HepG2 (cell line): ENCODE measurements around the gene CSF3R. TPM values are rescaled to one million over a fixed set of nuclear protein-coding genes. Genes with fewer than 3 reads are reported as not detected.

Experiments used
- ATAC-seq: fragments of 200-7000 bp; cut with Tn5 transposase; 3 replicates; pipeline ENCODE4 v1.9.1; 2020; ENCODE audit warnings: mild to moderate bottlenecking, moderate library complexity
- BruUV-seq: library from RNA; stranded (reverse); fragments of 400-500 nt; replicated peaks from 2 replicates; lab custom pipeline; 2021; lab: Mats Ljungman, UMichigan
- CTCF ChIA-PET: fragments of 300-600 bp; formaldehyde crosslinking; extraction: SDS; loops from one replicate; lab custom pipeline; 2021; ENCODE audit warnings: low total read pairs, inconsistent platforms, low intra/inter-chr PET ratio; lab: Yijun Ruan, JAX
- POLR2A ChIA-PET: fragments of 350-600 bp; sonication (Branson Sonifier 250); formaldehyde crosslinking; loops from one replicate; lab custom pipeline; 2020; ENCODE audit warnings: antibody characterized with exemption, inconsistent platforms; lab: Yijun Ruan, JAX
- DNase-seq: peaks from one replicate; pipeline ENCODE4 v3.0.0-alpha.2; 2015; ENCODE audit warnings: low spot score
- FAIRE-seq: peaks from 3 replicates; lab custom pipeline; 2011; peaks lifted over from hg19 to GRCh38; lab: Jason Lieb, UNC
- H2AFZ ChIP-seq: one replicate; pipeline ENCODE4 v1.6.1; 2011; ENCODE audit warnings: low read length, inconsistent platforms
- H3K27ac ChIP-seq: fragments of 300-600 bp; 3 replicates; pipeline ENCODE4 v1.8.0; 2011; ENCODE audit warnings: mixed run types, mild to moderate bottlenecking, mixed read lengths, low read length, inconsistent platforms; ENCODE audit not compliant: insufficient read depth; ENCODE audit errors: extremely low read length
- H3K27me3 ChIP-seq, 2 experiments: fragments of 200-600 bp in 1 of 2; 2 replicates in 1 of 2; 3 replicates in 1 of 2; pipeline versions ENCODE4 v1.6.0 to v1.8.0; 2011; ENCODE audit warnings: low read length in 2 of 2, mild to moderate bottlenecking in 2 of 2, moderate library complexity in 2 of 2, inconsistent platforms in 1 of 2; ENCODE audit not compliant: insufficient read depth in 2 of 2, control insufficient read depth in 1 of 2
- H3K36me3 ChIP-seq, 2 experiments: fragments of 200-600 bp in 1 of 2; replicated peaks in 1 of 2; 2 replicates in 1 of 2; 3 replicates in 1 of 2; pipeline versions ENCODE4 v1.5.1 to v1.8.0; 2011; ENCODE audit warnings: low read length in 2 of 2, inconsistent platforms in 1 of 2; ENCODE audit not compliant: insufficient read depth in 2 of 2, control insufficient read depth in 1 of 2
- H3K4me1 ChIP-seq: 2 replicates; pipeline ENCODE4 v1.5.1; 2012; ENCODE audit warnings: low read length, inconsistent platforms; ENCODE audit not compliant: insufficient read depth
- H3K4me2 ChIP-seq: 2 replicates; pipeline ENCODE4 v1.6.0; 2011; ENCODE audit warnings: low read depth, low read length, inconsistent platforms
- H3K4me3 ChIP-seq, 3 experiments: fragments of 200-600 bp in 1 of 3; sonication (generic), shearing (Covaris generic) in 1 of 3; replicated peaks in 1 of 3; 2 replicates each; pipeline ENCODE4 v1.5.1; 2011 to 2016; ENCODE audit warnings: low read length in 3 of 3, inconsistent platforms in 2 of 3, low read depth in 2 of 3, mild to moderate bottlenecking in 2 of 3, control low read depth in 1 of 3, mixed read lengths in 1 of 3; ENCODE audit not compliant: insufficient read depth in 1 of 3
- H3K79me2 ChIP-seq: one replicate; pipeline ENCODE4 v1.6.1; 2011; ENCODE audit warnings: low read length, inconsistent platforms; ENCODE audit not compliant: insufficient read depth
- H3K9ac ChIP-seq: 2 replicates; pipeline ENCODE4 v1.6.0; 2011; ENCODE audit warnings: mild to moderate bottlenecking, low read depth, low read length, inconsistent platforms; ENCODE audit not compliant: insufficient read depth
- H3K9me3 ChIP-seq: 2 replicates; pipeline ENCODE4 v1.5.1; 2012; ENCODE audit warnings: mild to moderate bottlenecking, low read length
- H4K20me1 ChIP-seq: 2 replicates; pipeline ENCODE4 v1.6.0; 2011; ENCODE audit warnings: inconsistent platforms, mild to moderate bottlenecking, low read length, moderate library complexity; ENCODE audit not compliant: insufficient read depth
- BORCS8-MEF2B ChIP-seq: sonication (generic); formaldehyde crosslinking; IDR thresholded peaks from 2 replicates; pipeline ENCODE4 v1.8.0; 2022; ENCODE audit warnings: mild to moderate bottlenecking, missing genetic modification reagents
- PAF1 ChIP-seq: IDR thresholded peaks from 2 replicates; pipeline ENCODE4 v1.6.1; 2016; ENCODE audit warnings: missing genetic modification reagents, missing compliant biosample characterization
- POLR2G ChIP-seq: fragments of 200-400 bp; formaldehyde crosslinking; IDR thresholded peaks from 2 replicates; pipeline ENCODE4 v1.6.1; 2018; ENCODE audit warnings: mild to moderate bottlenecking, low read depth, low read length, moderate library complexity
- SMAD9 ChIP-seq: sonication (generic); formaldehyde crosslinking; IDR thresholded peaks from 2 replicates; pipeline ENCODE4 v1.5.1; 2020; ENCODE audit warnings: mild to moderate bottlenecking, missing genetic modification reagents
- WGBS: methylation state at CpG from one replicate; pipeline ENCODE4 v1.1.6; 2017; ENCODE audit warnings: low lambda C conversion rate; 5-methylcytosine and 5-hydroxymethylcytosine counted together
- in situ Hi-C: cut with HindIII; loops from 2 replicates; pipeline ENCODE4 v1.10.0; 2017; ENCODE audit warnings: low pct_unique_long_range_greater_than_20kb; ENCODE audit not compliant: extremely low pct_ligation_motif_present
- intact Hi-C: fragments of 100-400 bp; cut with micrococcal nuclease; formaldehyde crosslinking; loops from one replicate; pipeline ENCODE4 v1.10.0; 2022; ENCODE audit not compliant: unreplicated experiment
- polyA plus RNA-seq, 8 experiments: library from polyadenylated mRNA; depleted of rRNA in 3 of 8; stranded (reverse) in 7 of 8; unstranded in 1 of 8; fragments of >200 nt; fragmentation: Illumina TruSeq in 4 of 8; extraction: Trizol in 4 of 8; gene quantifications; 2 replicates each; pipeline versions ENCODE4 v1.2.1 to v1.2.3, GENCODE V29; 2011 to 2016; ENCODE audit warnings: low read depth in 4 of 8, missing spikeins in 1 of 8, mixed read lengths in 1 of 8; ENCODE audit not compliant: insufficient read depth in 1 of 8
- total RNA-seq, 5 experiments: library from RNA; depleted of rRNA; stranded (reverse); fragments of >200 nt; fragmentation: Illumina TruSeq; extraction: Trizol; gene quantifications; 2 replicates each; pipeline ENCODE4 v1.2.3, GENCODE V29; 2016; ENCODE audit warnings: low read depth in 1 of 5

The CSF3R gene
- total and polyA plus RNA-seq, 2 of the 13 experiments (the other 11 are each of a cell fraction or from before 2014, with no cell fraction given), result 11.9 to 28.8 TPM

- Histone ChIP-seq H3K27ac (no peak overlapping the region), H3K4me1 (peaks cover 14% of the 10 kb centered on the region; the same call in 1 of the 2 replicates), H3K27me3 (no peaks in the 10 kb centered on the region), H3K4me2 (no peak overlapping the region), H3K9me3 (no peaks in the 10 kb centered on the region), H3K9ac (no peak overlapping the region), H4K20me1 (no peaks in the 10 kb centered on the region), H3K79me2 (no peaks in the 10 kb centered on the region), H3K4me3 (no peak overlapping the region), H3K36me3 (peaks cover 8 to 37% of the 10 kb centered on the region in 2 experiments), H2AFZ (no peak overlapping the region)
- DNase-seq, result no peak
- BruUV-seq, result no TSS peak
- no peak for ATAC-seq
- no peak for FAIRE-seq
- intact Hi-C loops, result no loop called here
- ChIA-PET CTCF (no interaction called here), POLR2A (interaction anchor here (2.8 kb wide), 1 partner anchor 10 kb away, joined by 12 read pairs; the partner anchor contains the start of gene MRPS15)
- no peak for TF ChIP-seq SMAD9 (CRISPR knock-in tag)
- TF ChIP-seq POLR2G, result peak; percentile 47
- in situ Hi-C loops, result no loop called here
- 98% methylated on average over 6 of the region's 6 CpGs for WGBS
Measured at GRCh38 chr1:36453600-36454388, 28.9 kb downstream of the CSF3R start.

- no peak overlapping the region for H3K4me3 ChIP-seq
- in situ Hi-C loops, result no loop called here
- no peak overlapping the region for H3K27ac ChIP-seq
- H3K4me1 ChIP-seq, result peaks cover 14% of the 10 kb centered on the region; the same call in 1 of the 2 replicates
- DNase-seq (no peak), ATAC-seq (no peak), FAIRE-seq (no peak)
- no peaks in the 10 kb centered on the region for H4K20me1 ChIP-seq
- BruUV-seq, result no TSS peak
- H3K9ac ChIP-seq, result no peak overlapping the region
- H3K9me3 ChIP-seq, result no peaks in the 10 kb centered on the region
- no peak overlapping the region for H2AFZ ChIP-seq
- ChIA-PET CTCF (no interaction called here), POLR2A (interaction anchor here (2.8 kb wide), 1 partner anchor 11 kb away, joined by 12 read pairs; the partner anchor contains the start of gene MRPS15)
- peaks cover 8 to 35% of the 10 kb centered on the region in 2 experiments for H3K36me3 ChIP-seq
- TF ChIP-seq PAF1 (0 out of 2 replicates have a peak, but pooled peaks have one; percentile 40), BORCS8-MEF2B (CRISPR knock-in tag) (no peak)
- H3K4me2 ChIP-seq, result no peak overlapping the region
- no peaks in the 10 kb centered on the region for H3K27me3 ChIP-seq
- intact Hi-C loops, result no loop called here
- WGBS, result 94% methylated on average over 3 of the region's 3 CpGs
- no peaks in the 10 kb centered on the region for H3K79me2 ChIP-seq
Measured at GRCh38 chr1:36453051-36453450, 29.7 kb downstream of the CSF3R start.
